ENCODE results near the gene SLC25A29. TPM values are rescaled to one million over a fixed set of nuclear protein-coding genes. Genes with fewer than 3 reads are reported as not detected.

SLC25A29 gene
- total and polyA plus RNA-seq, 2 of the 4 experiments (the other 2 are of a cell fraction), result 6.5 to 37.7 TPM

GRCh38 chr14:100314724-100315123 is 8.5 kb upstream of the SLC25A29 start:
- BruUV-seq (replicated peaks), result no TSS peak
- H3K27me3 ChIP-seq (ENCODE audit: control insufficient read depth, insufficient read depth, low read length), result no peaks in the 10 kb centered on the region
- DNase-seq, result no peak
- no peak overlapping the region for H3K4me2 ChIP-seq (ENCODE audit: low read depth, low read length)
- H3K27ac ChIP-seq (ENCODE audit: insufficient read depth, low read length), result no peak overlapping the region
- WGBS, 2 experiments (ENCODE audit: extremely low coverage in 2 of 2, insufficient read length in 1 of 2), result 97% methylated on average over 5 of the region's 6 CpGs; no CpG with 5 or more reads in 1 of the 2 experiments
- H3K36me3 ChIP-seq (ENCODE audit: control insufficient read depth, insufficient read depth, low read length), result no peaks in the 10 kb centered on the region
- ChIA-PET CTCF (no interaction called here), POLR2A (ENCODE audit: unreplicated experiment) (no interaction called here)
- H4K91ac ChIP-seq (ENCODE audit: insufficient read depth, low read depth, low read length), result no peak overlapping the region
- no peak overlapping the region for H3K4me3 ChIP-seq (ENCODE audit: insufficient read depth, low read depth, low read length)
- in situ Hi-C loops (cut with MboI; ENCODE audit: low sequenced_read_pairs), result no loop called here
- no peak overlapping the region for H3K14ac ChIP-seq (replicated peaks; ENCODE audit: low read depth, low read length)
- dilution Hi-C loops (cut with HindIII; ENCODE audit: low sequenced_read_pairs, unreplicated experiment), result no loop called here
- no peak overlapping the region for H3K9ac ChIP-seq (ENCODE audit: low read depth, low read length)
- no peak overlapping the region for H2BK20ac ChIP-seq (ENCODE audit: low read depth, low read length)
- H2AK9ac ChIP-seq (replicated peaks; ENCODE audit: low read depth, low read length, poor library complexity), result no peak overlapping the region
- H2BK5ac ChIP-seq (ENCODE audit: low read depth, low read length, poor library complexity, severe bottlenecking), result no peak overlapping the region
- H2BK120ac ChIP-seq (ENCODE audit: low read depth, low read length), result no peak overlapping the region
- H3K4ac ChIP-seq (ENCODE audit: low read depth, low read length), result no peak overlapping the region
- TF ChIP-seq BHLHE40 (IDR thresholded peaks at IDR 0.05; ENCODE audit: low read depth, low read length) (no peak), RFX5 (IDR thresholded peaks at IDR 0.05; ENCODE audit: low read depth, low read length) (no peak), MXI1 (IDR thresholded peaks at IDR 0.05; ENCODE audit: borderline replicate concordance, low read depth, low read length) (no peak), RAD21 (IDR thresholded peaks at IDR 0.05; ENCODE audit: low read length) (no peak), ELK1 (IDR thresholded peaks at IDR 0.05; ENCODE audit: borderline replicate concordance, low read depth, low read length) (no peak), CEBPB (IDR thresholded peaks at IDR 0.05; ENCODE audit: low read depth, low read length) (no peak), MAFK (IDR thresholded peaks at IDR 0.05; ENCODE audit: low read depth, low read length) (no peak), RCOR1 (IDR thresholded peaks at IDR 0.05; ENCODE audit: insufficient replicate concordance, low read length) (no peak), POLR2A (IDR thresholded peaks at IDR 0.05; ENCODE audit: low read depth, low read length) (no peak), SMC3 (IDR thresholded peaks at IDR 0.05; ENCODE audit: low read depth, low read length) (no peak), CHD1 (IDR thresholded peaks at IDR 0.05; ENCODE audit: low read depth, low read length) (no peak), FOS (IDR thresholded peaks at IDR 0.05; ENCODE audit: low read depth, low read length) (no peak), CTCF (conservative IDR thresholded peaks at IDR 0.05; ENCODE audit: low read depth, low read length) (no peak), USF2 (IDR thresholded peaks at IDR 0.05; ENCODE audit: low read depth, low read length) (no peak), NFE2L2 (IDR thresholded peaks at IDR 0.05; ENCODE audit: low read depth, low read length) (no peak), MAZ (IDR thresholded peaks at IDR 0.05; ENCODE audit: borderline replicate concordance, low read depth, low read length) (no peak)
- H3K9me3 ChIP-seq (ENCODE audit: control insufficient read depth, insufficient read depth, low read length), result no peaks in the 10 kb centered on the region
- no peak overlapping the region for H3K18ac ChIP-seq (ENCODE audit: low read depth, low read length)
- no peak overlapping the region for H2BK15ac ChIP-seq (ENCODE audit: low read depth, low read length)
- no peak overlapping the region for H3K56ac ChIP-seq (ENCODE audit: extremely low read depth, insufficient read depth, low read length)
- no peak overlapping the region for H4K8ac ChIP-seq (ENCODE audit: low read depth in 2 of 2, low read length in 2 of 2)
- no peaks in the 10 kb centered on the region for H3K79me1 ChIP-seq (ENCODE audit: low read depth in 1 of 2, low read length in 2 of 2)
- H4K20me1 ChIP-seq (ENCODE audit: insufficient read depth, low read length), result no peaks in the 10 kb centered on the region
- intact Hi-C loops (cut with micrococcal nuclease), result no loop called here
- no peak overlapping the region for H4K5ac ChIP-seq (ENCODE audit: low read depth, low read length)
- peaks cover 5% of the 10 kb centered on the region; the same call in 1 of the 2 replicates for H3K4me1 ChIP-seq (ENCODE audit: control insufficient read depth, insufficient read depth, low read length)
- H2AFZ ChIP-seq (replicated peaks; ENCODE audit: low read length, poor library complexity), result peak overlapping the region; percentile 23
- no peaks in the 10 kb centered on the region for H3K9me1 ChIP-seq (ENCODE audit: insufficient read depth, low read length)
- H3K23ac ChIP-seq (ENCODE audit: low read depth, low read length), result no peak overlapping the region
- no peak overlapping the region for H2AK5ac ChIP-seq (ENCODE audit: low read depth, low read length)
- no peak for ATAC-seq (ENCODE audit: low read depth)

Measured in IMR-90 (cell line).